Tibial nerve (tissue), 4 donors: ENCODE data around the gene UPP1. TPM values are rescaled to one million over a fixed set of nuclear protein-coding genes. Genes with fewer than 3 reads are reported as not detected.

ENCODE experiments used
- DNase-seq, 2 donors: peaks; one replicate each; pipeline ENCODE4 v3.0.0-alpha.2; 2019; ENCODE audit warnings: low spot score in 2 of 2
- H3K27ac ChIP-seq, 4 donors: fragments of 200-600 bp; sonication (generic) in 3 of 4; one replicate each; pipeline ENCODE4 v1.5.1; 2017 to 2019; ENCODE audit warnings: mild to moderate bottlenecking in 1 of 4
- H3K27me3 ChIP-seq, 2 donors: fragments of 200-600 bp; sonication (generic) in 1 of 2; one replicate each; pipeline versions ENCODE4 v1.5.1 to v1.6.0; 2017 to 2019
- H3K36me3 ChIP-seq, 3 donors: fragments of 200-600 bp; sonication (generic); one replicate each; pipeline ENCODE4 v1.5.1; 2018 to 2019
- H3K4me1 ChIP-seq, 4 donors: fragments of 200-600 bp; sonication (generic) in 3 of 4; one replicate each; pipeline ENCODE4 v1.5.1; 2017 to 2019
- H3K4me3 ChIP-seq, 4 donors: fragments of 200-600 bp; sonication (generic) in 3 of 4; one replicate each; pipeline ENCODE4 v1.5.1; 2017 to 2019; ENCODE audit warnings: mild to moderate bottlenecking in 1 of 4, moderate library complexity in 1 of 4
- H3K9me3 ChIP-seq, 4 donors: fragments of 200-600 bp; sonication (generic) in 3 of 4; one replicate each; pipeline ENCODE4 v1.5.1; 2017 to 2019
- EP300 ChIP-seq, 2 donors: sonication (generic); formaldehyde crosslinking; IDR thresholded peaks; one replicate each; pipeline ENCODE4 v1.6.1; 2017; ENCODE audit warnings: antibody characterized with exemption in 2 of 2, mild to moderate bottlenecking in 1 of 2
- POLR2A ChIP-seq, 2 donors: fragments of 450-650 bp; IDR thresholded peaks; one replicate each; pipeline ENCODE4 v1.6.1; 2017; ENCODE audit warnings: antibody characterized with exemption in 2 of 2, mild to moderate bottlenecking in 2 of 2, moderate library complexity in 2 of 2
- WGBS, 2 donors: methylation state at CpG; one replicate each; pipeline ENCODE4 v1.1.5; 2018; 5-methylcytosine and 5-hydroxymethylcytosine counted together
- total RNA-seq, 4 donors: library from RNA; depleted of rRNA; stranded (reverse); fragments of >200 nt; gene quantifications; one replicate each; pipeline ENCODE4 v1.1.0, GENCODE V29; 2016
- TF ChIP-seq, protein P1 (sequence below), 5 experiments: fragments of 200-600 bp in 3 of 5; fragments of 450-650 bp in 2 of 5; sonication (generic) in 3 of 5; IDR thresholded peaks; one replicate each; pipeline ENCODE4 v1.5.1; 2016 to 2019; ENCODE audit warnings: antibody characterized with exemption in 5 of 5, mild to moderate bottlenecking in 3 of 5, moderate library complexity in 2 of 5

Gene UPP1
- total RNA-seq, 4 donors from 2014 or later: 14.2 to 36.9 (median 19.0) TPM

DNA sequence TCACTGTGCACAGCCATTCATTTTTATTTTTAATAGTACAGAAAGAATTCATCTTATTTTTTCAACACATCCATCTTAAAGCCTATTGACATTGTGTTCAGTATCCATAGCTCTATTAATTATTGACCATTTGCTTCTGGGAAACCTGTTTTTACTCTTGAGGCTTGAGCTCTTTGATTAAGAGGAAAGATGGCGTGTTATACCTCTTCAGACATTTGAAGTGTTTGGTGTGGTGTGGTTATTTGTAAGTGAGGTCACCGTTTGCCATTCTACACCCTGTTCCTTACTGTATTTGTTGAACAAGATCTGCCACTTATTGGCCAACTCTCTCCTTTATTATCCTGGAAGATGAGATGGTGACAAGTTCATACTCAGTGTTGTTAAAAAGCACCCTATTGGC is 35.3 kb upstream of the UPP1 start:
- no peak for TF ChIP-seq EP300 (IDR thresholded peaks at IDR 0.05)
- TF ChIP-seq, protein P1, sequence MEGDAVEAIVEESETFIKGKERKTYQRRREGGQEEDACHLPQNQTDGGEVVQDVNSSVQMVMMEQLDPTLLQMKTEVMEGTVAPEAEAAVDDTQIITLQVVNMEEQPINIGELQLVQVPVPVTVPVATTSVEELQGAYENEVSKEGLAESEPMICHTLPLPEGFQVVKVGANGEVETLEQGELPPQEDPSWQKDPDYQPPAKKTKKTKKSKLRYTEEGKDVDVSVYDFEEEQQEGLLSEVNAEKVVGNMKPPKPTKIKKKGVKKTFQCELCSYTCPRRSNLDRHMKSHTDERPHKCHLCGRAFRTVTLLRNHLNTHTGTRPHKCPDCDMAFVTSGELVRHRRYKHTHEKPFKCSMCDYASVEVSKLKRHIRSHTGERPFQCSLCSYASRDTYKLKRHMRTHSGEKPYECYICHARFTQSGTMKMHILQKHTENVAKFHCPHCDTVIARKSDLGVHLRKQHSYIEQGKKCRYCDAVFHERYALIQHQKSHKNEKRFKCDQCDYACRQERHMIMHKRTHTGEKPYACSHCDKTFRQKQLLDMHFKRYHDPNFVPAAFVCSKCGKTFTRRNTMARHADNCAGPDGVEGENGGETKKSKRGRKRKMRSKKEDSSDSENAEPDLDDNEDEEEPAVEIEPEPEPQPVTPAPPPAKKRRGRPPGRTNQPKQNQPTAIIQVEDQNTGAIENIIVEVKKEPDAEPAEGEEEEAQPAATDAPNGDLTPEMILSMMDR (IDR thresholded peaks at IDR 0.05): no peak
- no peak for TF ChIP-seq POLR2A (IDR thresholded peaks at IDR 0.05)
- Histone ChIP-seq H3K27ac (no peak overlapping the region), H3K9me3 (peaks cover 0 to 18% (median 0%) of the 10 kb centered on the region in 4 donors), H3K4me1 (no peaks in the 10 kb centered on the region), H3K27me3 (no peaks in the 10 kb centered on the region), H3K36me3 (no peaks in the 10 kb centered on the region), H3K4me3 (no peak overlapping the region)
- WGBS, 2 donors: 88 to 93% methylated on average over 2 of the region's 2 CpGs
- DNase-seq: no peak

- WGBS, 2 donors: 83 to 86% methylated on average over 2 of the region's 2 CpGs
- Histone ChIP-seq H3K9me3 (peaks cover 0 to 18% (median 0%) of the 10 kb centered on the region in 4 donors), H3K27me3 (no peaks in the 10 kb centered on the region), H3K36me3 (no peaks in the 10 kb centered on the region), H3K4me3 (no peak overlapping the region), H3K4me1 (no peaks in the 10 kb centered on the region), H3K27ac (no peak overlapping the region)
- no peak for DNase-seq
- TF ChIP-seq EP300 (IDR thresholded peaks at IDR 0.05) (no peak), POLR2A (IDR thresholded peaks at IDR 0.05) (no peak)
- TF ChIP-seq, protein P1 (IDR thresholded peaks at IDR 0.05): no peak
Observed at GRCh38 chr7:48058990-48059389, 30.1 kb upstream of the UPP1 start.

- no peak overlapping the region for H3K4me3 ChIP-seq
- no peaks in the 10 kb centered on the region for H3K27me3 ChIP-seq
- no peaks in the 10 kb centered on the region for H3K4me1 ChIP-seq
- no peak overlapping the region for H3K27ac ChIP-seq
- TF ChIP-seq, protein P1 (IDR thresholded peaks at IDR 0.05): no peak
- no peaks in the 10 kb centered on the region for H3K36me3 ChIP-seq
- WGBS, 2 donors: 76 to 81% methylated on average over 5 of the region's 5 CpGs
- peaks cover 0 to 18% (median 0%) of the 10 kb centered on the region in 4 donors for H3K9me3 ChIP-seq
- no peak for DNase-seq
Observed at GRCh38 chr7:48059706-48060105, 29.4 kb upstream of the UPP1 start.

GRCh38 chr7:48063985-48064384 is 25.1 kb upstream of the UPP1 start:
- no peak overlapping the region for H3K4me3 ChIP-seq
- TF ChIP-seq POLR2A (IDR thresholded peaks at IDR 0.05) (no peak), EP300 (IDR thresholded peaks at IDR 0.05) (no peak)
- TF ChIP-seq, protein P1 (IDR thresholded peaks at IDR 0.05): no peak
- H3K36me3 ChIP-seq: no peaks in the 10 kb centered on the region
- DNase-seq: no peak
- no peaks in the 10 kb centered on the region for H3K4me1 ChIP-seq
- 87 to 98% methylated on average over 1 of the region's 1 CpG for WGBS, 2 donors
- no peaks in the 10 kb centered on the region for H3K27me3 ChIP-seq
- H3K27ac ChIP-seq: no peak overlapping the region
- H3K9me3 ChIP-seq: no peaks in the 10 kb centered on the region

DNA sequence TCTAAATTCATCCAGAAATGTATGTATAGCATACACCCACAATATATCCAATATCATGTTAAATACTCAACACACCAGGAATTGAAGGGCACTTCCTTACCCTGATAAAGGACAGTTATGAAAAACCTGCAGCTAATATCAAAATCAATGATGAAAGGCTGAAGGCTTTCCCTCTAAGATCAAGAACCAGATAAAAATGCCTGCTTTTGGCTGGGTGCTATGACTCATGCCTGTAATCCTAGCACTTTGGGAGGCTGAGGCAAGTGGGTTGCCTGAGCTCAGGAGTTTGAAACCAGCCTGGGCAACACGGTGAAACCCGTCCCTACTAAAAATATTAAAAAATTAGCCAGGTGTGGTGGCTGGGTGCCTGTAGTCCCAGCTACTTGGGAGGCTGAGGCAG is 21.6 kb upstream of the UPP1 start:
- 93 to 96% methylated on average over 2 of the region's 2 CpGs for WGBS, 2 donors
- no peak for TF ChIP-seq EP300 (IDR thresholded peaks at IDR 0.05)
- TF ChIP-seq, protein P1 (IDR thresholded peaks at IDR 0.05): no peak
- no peak for TF ChIP-seq POLR2A (IDR thresholded peaks at IDR 0.05)
- Histone ChIP-seq H3K9me3 (peaks cover 0 to 3% (median 0%) of the 10 kb centered on the region in 4 donors), H3K27ac (no peak overlapping the region), H3K4me3 (no peak overlapping the region), H3K4me1 (no peaks in the 10 kb centered on the region), H3K27me3 (no peaks in the 10 kb centered on the region), H3K36me3 (no peaks in the 10 kb centered on the region)
- no peak for DNase-seq
